GM12865 (cell line): Measurements from ENCODE around the gene SLC4A4.

Experiments used
- DNase-seq: peaks from one replicate; pipeline ENCODE4 v3.0.0; 2010; ENCODE audit warnings: low read depth
- H3K4me3 ChIP-seq: 2 replicates; pipeline ENCODE4 v1.5.1; 2011; ENCODE audit warnings: mild to moderate bottlenecking, low read depth, low read length, control low read depth
- CTCF ChIP-seq: IDR thresholded peaks from 2 replicates; pipeline ENCODE4 v1.5.1; 2011; ENCODE audit warnings: low read length, control low read depth, low read depth, inconsistent platforms; ENCODE audit not compliant: insufficient read depth; ENCODE audit errors: missing control alignments

Gene SLC4A4

DNA sequence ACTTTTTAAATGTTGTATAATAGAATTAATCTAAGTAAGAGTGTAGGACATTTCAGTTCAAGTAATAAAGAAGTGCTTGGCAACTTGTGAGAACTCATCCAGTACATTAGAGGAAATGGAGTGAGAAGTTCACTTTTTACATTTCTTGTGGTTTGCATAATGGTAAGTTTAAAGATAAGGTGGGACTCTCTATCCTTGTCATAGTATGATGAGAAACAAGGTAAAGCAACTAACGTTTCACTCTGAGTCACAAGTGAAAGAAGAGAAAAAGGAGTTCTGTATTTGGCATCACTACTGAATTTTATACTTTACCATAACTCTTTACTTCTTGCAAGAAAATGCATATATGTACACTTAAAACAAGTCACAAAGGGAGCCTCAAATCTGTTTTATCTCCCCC is 219.4 kb downstream of the SLC4A4 start:
- peak; percentile 15 for DNase-seq
- no peak overlapping the region for H3K4me3 ChIP-seq
- no peak for TF ChIP-seq CTCF

DNA sequence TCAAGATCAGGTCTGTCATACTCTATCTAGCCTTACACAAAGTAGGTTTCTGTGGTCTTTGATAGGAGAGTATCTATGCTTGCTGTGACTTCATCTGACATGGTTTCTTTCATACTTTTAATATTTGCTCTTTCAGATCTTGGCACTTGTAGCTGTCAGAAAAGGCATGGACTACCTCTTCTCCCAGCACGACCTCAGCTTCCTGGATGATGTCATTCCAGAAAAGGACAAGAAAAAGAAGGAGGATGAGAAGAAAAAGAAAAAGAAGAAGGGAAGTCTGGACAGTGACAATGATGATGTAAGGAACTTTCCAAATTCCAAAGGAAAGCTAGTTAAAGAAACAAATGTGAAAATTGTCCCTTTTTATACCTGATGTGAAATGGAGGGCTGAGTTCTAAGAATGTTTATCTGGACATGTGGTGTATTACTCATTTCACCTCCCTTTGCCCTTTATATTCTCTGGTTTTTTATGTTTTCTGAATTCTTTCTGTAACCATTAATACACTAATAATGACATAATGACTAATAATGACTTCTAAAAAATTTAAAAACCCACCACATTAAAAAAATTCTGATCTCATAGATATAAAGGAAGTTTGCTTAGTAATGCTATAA is 221.2 kb downstream of the SLC4A4 start:
- DNase-seq: no peak
- no peak for TF ChIP-seq CTCF
- H3K4me3 ChIP-seq: no peak overlapping the region

DNA sequence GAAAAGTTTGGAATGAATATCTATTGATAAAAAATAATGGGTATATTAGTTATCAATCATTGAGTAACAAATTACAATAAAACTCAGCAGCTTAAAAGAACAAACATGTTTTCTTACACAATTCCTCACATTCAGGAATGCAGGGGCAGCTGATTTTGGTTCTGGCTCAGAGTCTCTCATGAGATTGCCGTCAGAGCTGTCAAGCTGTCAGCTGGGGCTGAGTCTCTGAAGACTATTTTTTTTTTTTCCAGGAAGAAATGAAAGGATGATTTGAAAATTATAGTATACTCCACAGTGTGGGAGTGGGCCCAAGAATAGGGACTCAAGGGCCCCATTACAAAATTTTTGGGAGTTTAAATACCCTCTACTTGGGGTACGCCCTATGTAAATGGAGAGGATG is 226.0 kb downstream of the SLC4A4 start:
- no peak overlapping the region for H3K4me3 ChIP-seq
- no peak for TF ChIP-seq CTCF
- DNase-seq: no peak

GRCh38 chr4:71566856-71567255 is 228.0 kb downstream of the SLC4A4 start:
- TF ChIP-seq CTCF: no peak
- H3K4me3 ChIP-seq: no peak overlapping the region
- no peak for DNase-seq

- no peak for TF ChIP-seq CTCF
- no peak overlapping the region for H3K4me3 ChIP-seq
- DNase-seq: no peak
These were observed 229.3 kb downstream of the SLC4A4 start for GRCh38 chr4:71568131-71568530.

DNA sequence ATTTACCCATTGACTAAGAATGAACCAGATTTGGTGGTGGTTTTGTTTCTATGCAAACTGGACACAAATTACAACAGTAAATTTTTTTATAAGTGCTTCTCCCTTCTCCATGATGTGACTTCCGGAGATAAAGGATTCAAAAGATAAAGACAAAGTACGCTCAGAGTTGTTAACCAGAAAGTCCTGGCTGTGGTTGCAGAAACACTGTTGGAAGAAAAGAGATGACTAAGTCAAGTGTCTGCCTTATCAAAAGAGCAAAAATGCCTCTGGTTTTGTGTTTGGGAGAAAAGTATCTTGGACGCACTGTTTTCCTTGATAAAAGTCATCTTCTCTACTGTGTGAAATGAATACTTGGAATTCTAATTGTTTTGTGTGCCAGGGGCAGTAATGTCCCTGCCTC is 231.7 kb downstream of the SLC4A4 start:
- no peak overlapping the region for H3K4me3 ChIP-seq
- TF ChIP-seq CTCF: no peak
- no peak for DNase-seq

DNA sequence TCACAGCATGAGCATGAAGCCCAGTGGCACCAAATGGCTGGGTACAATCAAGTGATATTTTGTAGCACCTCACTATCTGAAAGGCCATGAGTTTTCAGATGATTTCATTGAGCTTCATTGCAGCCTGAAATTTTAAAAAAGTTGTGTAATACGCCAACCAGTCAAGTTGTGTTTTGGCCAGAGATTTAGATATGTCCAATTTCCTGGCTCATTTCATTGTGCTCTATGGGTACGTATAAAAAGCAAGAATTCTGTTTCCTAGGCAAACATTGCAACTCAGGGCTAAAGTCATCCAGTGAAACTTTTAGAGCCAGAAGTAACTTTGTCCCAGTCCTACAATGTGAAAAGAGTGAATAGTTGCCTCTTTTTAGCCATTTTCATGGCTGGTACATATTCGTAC is 232.5 kb downstream of the SLC4A4 start:
- DNase-seq: no peak
- H3K4me3 ChIP-seq: no peak overlapping the region
- no peak for TF ChIP-seq CTCF
